OCI-LY7 (cell line): Measurements from ENCODE around the gene SYNE3. TPM values are rescaled to one million over a fixed set of nuclear protein-coding genes. Genes with fewer than 3 reads are reported as not detected.

Experiments
- BruUV-seq: library from RNA; stranded (reverse); fragments of 400-500 nt; replicated peaks from 2 replicates; lab custom pipeline; 2021; lab: Mats Ljungman, UMichigan
- CTCF ChIA-PET: fragments of 300-600 bp; sonication (Branson Sonifier 250); formaldehyde crosslinking; loops from one replicate; lab custom pipeline; 2022; ENCODE audit warnings: antibody characterized with exemption; ENCODE audit not compliant: unreplicated experiment; lab: Charles Lee
- POLR2A ChIA-PET: fragments of 300-600 bp; sonication (Branson Sonifier 250); formaldehyde crosslinking; loops from one replicate; lab custom pipeline; 2022; ENCODE audit warnings: antibody characterized with exemption; lab: Charles Lee
- DNase-seq: peaks from one replicate; pipeline ENCODE4 v3.0.0-alpha.2; 2015; ENCODE audit warnings: low spot score
- H2AFZ ChIP-seq: fragments of 200-600 bp; sonication (generic), shearing (Covaris generic); 2 replicates; pipeline ENCODE4 v1.6.1; 2014; ENCODE audit warnings: mild to moderate bottlenecking, antibody characterized with exemption, low read length, moderate library complexity
- H3K27ac ChIP-seq: fragments of 200-600 bp; sonication (generic); 2 replicates; pipeline ENCODE4 v1.5.1; 2014; ENCODE audit warnings: mixed run types, low read depth, mild to moderate bottlenecking, moderate library complexity, low read length, inconsistent platforms; ENCODE audit not compliant: poor library complexity, severe bottlenecking
- H3K36me3 ChIP-seq: fragments of 200-600 bp; sonication (generic); 2 replicates; pipeline ENCODE4 v1.6.1; 2014; ENCODE audit warnings: mild to moderate bottlenecking, antibody characterized with exemption, low read length, moderate library complexity, mixed read lengths; ENCODE audit not compliant: insufficient read depth
- H3K4me1 ChIP-seq: fragments of 200-600 bp; sonication (generic); 2 replicates; pipeline ENCODE4 v1.5.1; 2014; ENCODE audit warnings: mild to moderate bottlenecking, low read length; ENCODE audit not compliant: insufficient read depth, poor library complexity, severe bottlenecking
- H3K4me2 ChIP-seq: fragments of 200-600 bp; sonication (generic); 2 replicates; pipeline ENCODE4 v1.6.1; 2014; ENCODE audit warnings: mild to moderate bottlenecking, low read length
- H3K4me3 ChIP-seq: fragments of 200-600 bp; sonication (generic); 2 replicates; pipeline ENCODE4 v1.5.1; 2014; ENCODE audit warnings: mild to moderate bottlenecking, low read depth, low read length; ENCODE audit not compliant: poor library complexity, severe bottlenecking
- H3K79me2 ChIP-seq: fragments of 200-600 bp; sonication (generic); 2 replicates; pipeline ENCODE4 v1.6.1; 2016; ENCODE audit warnings: low read depth, mild to moderate bottlenecking, low read length, moderate library complexity, mixed read lengths; ENCODE audit not compliant: insufficient read depth
- H3K9me2 ChIP-seq: fragments of 200-600 bp; sonication (generic); 2 replicates; pipeline ENCODE4 v1.6.1; 2016; ENCODE audit warnings: mild to moderate bottlenecking, low read length, mixed read lengths; ENCODE audit not compliant: insufficient read depth
- H3K9me3 ChIP-seq: fragments of 200-600 bp; sonication (generic); 2 replicates; pipeline ENCODE4 v1.6.1; 2014; ENCODE audit warnings: mild to moderate bottlenecking, mixed run types, low read length, mixed read lengths
- H4K20me1 ChIP-seq: fragments of 200-600 bp; sonication (generic); 2 replicates; pipeline ENCODE4 v1.6.1; 2014; ENCODE audit warnings: mild to moderate bottlenecking, antibody characterized with exemption, low read length, moderate library complexity, mixed read lengths; ENCODE audit not compliant: insufficient read depth
- CTCF ChIP-seq: fragments of 200-600 bp; sonication (generic); conservative IDR thresholded peaks from 2 replicates; pipeline ENCODE4 v1.5.1; 2014; ENCODE audit warnings: mild to moderate bottlenecking, antibody characterized with exemption, low read length, moderate library complexity, mixed read lengths
- EZH2phosphoT487 ChIP-seq: fragments of 200-600 bp; sonication (generic); IDR thresholded peaks from 2 replicates; pipeline ENCODE4 v1.6.1; 2018; ENCODE audit warnings: low read depth, borderline replicate concordance, mild to moderate bottlenecking, mixed run types, antibody characterized with exemption, low read length, moderate library complexity, mixed read lengths
- intact Hi-C: fragments of 100-400 bp; cut with micrococcal nuclease; formaldehyde crosslinking; loops from one replicate; pipeline ENCODE4 v1.10.0; 2022; ENCODE audit not compliant: unreplicated experiment
- total RNA-seq, 2 experiments: library from RNA; depleted of rRNA in 1 of 2; stranded (reverse); fragments of >200 nt in 1 of 2; shearing (Covaris generic) in 1 of 2; gene quantifications; 2 replicates each; pipeline ENCODE4 v1.2.3, GENCODE V29; 2014 to 2022

The SYNE3 gene
- total RNA-seq, 2 experiments from 2014 or later: 0.60 to 4.1 TPM

DNA sequence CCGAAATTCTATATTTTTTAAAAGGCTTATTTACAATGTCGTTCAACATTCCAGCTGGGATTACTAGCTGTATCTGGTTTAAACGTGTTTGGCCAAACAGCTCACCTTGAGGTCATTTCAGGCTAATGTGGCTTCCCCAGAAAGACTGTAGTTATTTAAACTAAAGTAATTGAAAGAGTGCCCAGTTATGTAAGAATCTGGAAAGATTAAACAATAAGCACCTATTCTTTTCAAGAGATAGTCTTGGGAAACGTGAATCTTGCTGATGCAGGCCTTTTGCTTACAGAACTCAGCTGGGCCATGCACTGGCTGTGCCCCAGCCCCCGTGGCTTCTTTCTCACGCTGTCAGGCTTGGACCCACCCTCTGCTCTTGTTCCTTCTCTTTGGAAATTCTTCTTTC lies 42.8 kb upstream of the SYNE3 start:
- Histone ChIP-seq H3K9me2 (no peaks in the 10 kb centered on the region), H3K9me3 (no peaks in the 10 kb centered on the region), H2AFZ (no peak overlapping the region), H3K36me3 (no peaks in the 10 kb centered on the region), H3K27ac (no peak overlapping the region), H3K4me1 (peaks cover 6% of the 10 kb centered on the region), H3K79me2 (no peaks in the 10 kb centered on the region), H4K20me1 (no peaks in the 10 kb centered on the region), H3K4me3 (no peak overlapping the region), H3K4me2 (no peak overlapping the region)
- ChIA-PET POLR2A (interaction anchor here (0.6 to 1.2 kb wide), 4 partner anchors 26 to 436 kb away, joined by 3 to 4 read pairs (median 3); no protein-coding TSS in a partner anchor), CTCF (interaction anchor here (1.2 kb wide), 2 partner anchors 10 to 435 kb away, joined by 3 to 6 read pairs; no protein-coding TSS in a partner anchor)
- intact Hi-C loops: no loop called here
- no peak for DNase-seq
- BruUV-seq: no TSS peak
- TF ChIP-seq EZH2phosphoT487: no peak
- TF ChIP-seq CTCF: no peak

GRCh38 chr14:95557832-95558231 lies 41.4 kb upstream of the SYNE3 start:
- DNase-seq: no peak
- no peak for TF ChIP-seq EZH2phosphoT487
- no peak for TF ChIP-seq CTCF
- no peaks in the 10 kb centered on the region for H4K20me1 ChIP-seq
- BruUV-seq: no TSS peak
- H3K9me2 ChIP-seq: no peaks in the 10 kb centered on the region
- no peak overlapping the region for H2AFZ ChIP-seq
- H3K4me2 ChIP-seq: no peak overlapping the region; the same call in 1 of the 2 replicates
- H3K9me3 ChIP-seq: no peaks in the 10 kb centered on the region
- H3K4me1 ChIP-seq: peaks cover 6% of the 10 kb centered on the region
- ChIA-PET CTCF (no interaction called here), POLR2A (interaction anchor here (1.5 kb wide), 1 partner anchor 16 kb away, joined by 4 read pairs; no protein-coding TSS in a partner anchor)
- no peak overlapping the region for H3K4me3 ChIP-seq
- H3K36me3 ChIP-seq: no peaks in the 10 kb centered on the region
- H3K27ac ChIP-seq: no peak overlapping the region
- intact Hi-C loops: no loop called here
- H3K79me2 ChIP-seq: no peaks in the 10 kb centered on the region

DNA sequence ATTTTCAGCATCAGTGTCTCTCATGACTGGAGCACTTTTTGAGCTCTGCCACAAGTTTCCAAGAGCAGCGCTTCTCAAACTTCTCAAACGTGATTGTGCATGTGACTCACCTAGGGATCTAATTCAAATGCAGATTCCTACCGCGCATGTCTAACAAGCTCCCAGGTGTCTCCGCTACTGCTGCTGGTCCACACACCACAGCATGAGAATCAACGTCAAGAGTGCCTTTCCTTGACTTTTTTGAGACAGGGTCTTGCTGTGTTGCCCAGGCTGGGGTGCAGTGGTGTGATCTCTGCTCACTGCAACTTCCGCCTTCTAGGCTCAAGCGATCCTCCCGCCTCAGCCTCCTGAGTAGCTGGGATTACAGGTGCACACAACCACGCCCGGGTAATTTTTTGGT lies 40.8 kb upstream of the SYNE3 start:
- Histone ChIP-seq H4K20me1 (no peaks in the 10 kb centered on the region), H3K4me3 (no peak overlapping the region), H3K9me2 (no peaks in the 10 kb centered on the region), H3K27ac (no peak overlapping the region), H3K36me3 (no peaks in the 10 kb centered on the region), H3K4me2 (no peak overlapping the region), H3K4me1 (peaks cover 6% of the 10 kb centered on the region), H2AFZ (no peak overlapping the region), H3K9me3 (no peaks in the 10 kb centered on the region), H3K79me2 (no peaks in the 10 kb centered on the region)
- intact Hi-C loops: no loop called here
- DNase-seq: no peak
- BruUV-seq: no TSS peak
- ChIA-PET POLR2A (interaction anchor here (1.5 kb wide), 1 partner anchor 16 kb away, joined by 4 read pairs; no protein-coding TSS in a partner anchor), CTCF (interaction anchor here (0.5 kb wide), 1 partner anchor 192 kb away, joined by 3 read pairs; no protein-coding TSS in a partner anchor)
- TF ChIP-seq CTCF (no peak), EZH2phosphoT487 (no peak)
